ENCODE results near the gene TBC1D22B. TPM values are rescaled to one million over a fixed set of nuclear protein-coding genes. Genes with fewer than 3 reads are reported as not detected.
A peak's percentile ranks its signal among the peaks of the same experiment; 100 is the strongest.
"Not testable (repeated sequence)": the region's sequence is repeated elsewhere in the genome, so short reads cannot be mapped to it uniquely, and the experiment has no call there.

The TBC1D22B gene
- total RNA-seq, 5 donors from 2014 or later (not counting 1 experiment from before 2014, with no cell fraction given), result 9.5 to 12.6 (median 10.7) TPM

DNA sequence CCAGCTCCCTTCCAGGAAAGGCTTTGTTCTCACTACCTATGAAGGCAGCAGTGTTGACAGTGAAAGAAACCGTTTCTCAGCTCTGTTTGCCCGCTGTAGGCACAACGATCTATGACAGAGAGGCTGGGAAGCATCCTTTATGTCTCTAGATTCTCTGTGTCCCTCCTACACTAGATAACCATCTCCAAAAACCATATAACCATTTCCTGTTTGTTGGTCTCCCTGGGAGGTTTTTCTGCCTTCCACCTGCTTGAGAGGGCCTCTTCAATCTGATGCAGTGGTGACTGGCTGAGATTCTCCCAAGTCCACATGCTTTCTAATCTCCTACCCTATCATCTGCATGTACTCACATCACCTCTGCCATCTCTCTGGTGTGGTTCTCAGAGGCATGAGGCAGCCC lies 32.4 kb downstream of the TBC1D22B start:
- Mint-ChIP-seq H3K4me3 (peak overlapping the region in 1 of 3 donors; percentile 16), H3K27me3 (no peaks in the 10 kb centered on the region), H3K4me1 (peaks cover 18 to 28% (median 26%) of the 10 kb centered on the region in 3 donors), H3K27ac (peak overlapping the region; percentile 77 to 89), H3K9me3 (no peaks in the 10 kb centered on the region), H3K36me3 (peaks cover 57% of the 10 kb centered on the region)
- Histone ChIP-seq H3K27ac (ENCODE audit: low read length) (peak overlapping the region; percentile 14), H3K27me3 (replicated peaks in 1 of 2; ENCODE audit: control insufficient read depth in 2 of 2, extremely low read depth in 1 of 2, insufficient read depth in 2 of 2, low read length in 1 of 2) (no peaks in the 10 kb centered on the region), H3K36me3 (ENCODE audit: control insufficient read depth in 2 of 2, extremely low read depth in 1 of 2, insufficient read depth in 1 of 2, low read length in 1 of 2) (peaks cover 10 to 54% of the 10 kb centered on the region in 2 donors), H3K4me3 (ENCODE audit: control insufficient read depth in 1 of 2, extremely low read depth in 1 of 2, low read length in 1 of 2) (no peak overlapping the region), H3K9me3 (no peaks in the 10 kb centered on the region), H3K4me1 (ENCODE audit: control insufficient read depth in 1 of 2, extremely low read depth in 1 of 2, insufficient read depth in 2 of 2, low read length in 2 of 2) (peaks cover 15 to 21% of the 10 kb centered on the region in 2 experiments)
- peak in 17 of 35 experiments; percentile 2 to 51 (median 11) for DNase-seq
- CTCF ChIA-PET, result no interaction called here
- POLR2A ChIA-PET, result interaction anchor here in 1 of 2 donors (0.6 kb wide), 1 partner anchor 679 kb away, joined by 3 read pairs; no protein-coding TSS in a partner anchor
- ATAC-seq (replicated peaks in 1 of 4), result peak; percentile 86 to 91 (median 88)
- no CpG with 5 or more reads among the region's 3 CpGs for WGBS (ENCODE audit: insufficient coverage)

- H3K27ac Mint-ChIP-seq, result no peak overlapping the region
- Histone ChIP-seq H3K36me3 (ENCODE audit: control insufficient read depth in 2 of 2, extremely low read depth in 1 of 2, insufficient read depth in 1 of 2, low read length in 1 of 2) (peaks cover 4 to 55% of the 10 kb centered on the region in 2 donors), H3K9me3 (no peaks in the 10 kb centered on the region)
Observed at GRCh38 chr6:37293426-37293825, 35.9 kb downstream of the TBC1D22B start.

GRCh38 chr6:37297637-37298036 lies 40.1 kb downstream of the TBC1D22B start:
- peaks cover 7 to 53% of the 10 kb centered on the region in 2 donors for H3K36me3 ChIP-seq (ENCODE audit: control insufficient read depth in 2 of 2, extremely low read depth in 1 of 2, insufficient read depth in 1 of 2, low read length in 1 of 2)
- DNase-seq; H3K9me3 Mint-ChIP-seq; H3K4me3 Mint-ChIP-seq; H3K4me1 ChIP-seq (ENCODE audit: control insufficient read depth in 1 of 2, extremely low read depth in 1 of 2, insufficient read depth in 2 of 2, low read length in 2 of 2); H3K27ac ChIP-seq (ENCODE audit: low read length); H3K27ac Mint-ChIP-seq; H3K27me3 Mint-ChIP-seq; H3K9me3 ChIP-seq; H3K27me3 ChIP-seq (replicated peaks in 1 of 2; ENCODE audit: control insufficient read depth in 2 of 2, extremely low read depth in 1 of 2, insufficient read depth in 2 of 2, low read length in 1 of 2); ATAC-seq (replicated peaks in 1 of 4); H3K4me3 ChIP-seq (ENCODE audit: control insufficient read depth in 1 of 2, extremely low read depth in 1 of 2, low read length in 1 of 2); POLR2A ChIA-PET; H3K4me1 Mint-ChIP-seq: not testable (repeated sequence)
- CTCF ChIA-PET, result interaction anchor here in 1 of 2 donors (0.7 kb wide), 2 partner anchors 682 to 954 kb away, joined by 6 to 7 read pairs; no protein-coding TSS in a partner anchor
- H3K36me3 Mint-ChIP-seq, result peaks cover 66% of the 10 kb centered on the region

More at GRCh38 chr6:37293426-37293825, 35.9 kb downstream of the TBC1D22B start:
- H3K4me1 Mint-ChIP-seq, result peaks cover 18 to 23% (median 20%) of the 10 kb centered on the region in 3 donors
- peaks cover 69% of the 10 kb centered on the region for H3K36me3 Mint-ChIP-seq
- ATAC-seq (replicated peaks in 1 of 4), result no peak
- no peaks in the 10 kb centered on the region for H3K9me3 Mint-ChIP-seq
- Histone ChIP-seq H3K27me3 (replicated peaks in 1 of 2; ENCODE audit: control insufficient read depth in 2 of 2, extremely low read depth in 1 of 2, insufficient read depth in 2 of 2, low read length in 1 of 2) (no peaks in the 10 kb centered on the region), H3K4me3 (ENCODE audit: control insufficient read depth in 1 of 2, extremely low read depth in 1 of 2, low read length in 1 of 2) (no peak overlapping the region), H3K27ac (ENCODE audit: low read length) (no peak overlapping the region), H3K4me1 (ENCODE audit: control insufficient read depth in 1 of 2, extremely low read depth in 1 of 2, insufficient read depth in 2 of 2, low read length in 2 of 2) (peaks cover 15 to 19% of the 10 kb centered on the region in 2 experiments)
- DNase-seq, result no peak
- no peak overlapping the region for H3K4me3 Mint-ChIP-seq
- H3K27me3 Mint-ChIP-seq, result no peaks in the 10 kb centered on the region
- CTCF ChIA-PET, result no interaction called here
- POLR2A ChIA-PET, result no interaction called here

DNA sequence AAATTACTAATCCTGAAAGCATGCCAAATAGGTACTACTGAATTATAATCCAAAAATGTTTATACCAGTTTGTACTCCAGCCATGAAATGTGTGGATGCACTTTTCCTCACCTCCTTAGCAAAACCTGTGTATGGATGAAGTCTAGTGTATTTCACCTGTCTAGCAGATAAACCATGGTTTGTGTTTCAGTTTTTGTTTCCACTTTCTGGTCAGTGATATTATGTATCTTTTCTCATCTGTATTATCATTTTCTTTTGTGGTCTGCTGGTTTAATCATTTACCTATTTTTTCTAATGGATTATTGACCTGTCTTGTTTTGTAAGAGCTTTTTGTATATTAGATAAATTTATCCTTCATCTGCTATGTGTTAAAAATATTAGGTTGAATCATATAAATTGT lies 41.4 kb downstream of the TBC1D22B start:
- POLR2A ChIA-PET, result interaction anchor here in 1 of 2 donors (0.6 kb wide), 1 partner anchor 111 kb away, joined by 3 read pairs; no protein-coding TSS in a partner anchor
- H3K9me3 ChIP-seq, result no peaks in the 10 kb centered on the region
- no peak for ATAC-seq (replicated peaks in 1 of 4)
- Mint-ChIP-seq H3K4me1 (no peaks in the 10 kb centered on the region), H3K9me3 (no peaks in the 10 kb centered on the region), H3K27me3 (no peaks in the 10 kb centered on the region), H3K4me3 (no peak overlapping the region), H3K27ac (no peak overlapping the region), H3K36me3 (peaks cover 69% of the 10 kb centered on the region)
- H3K27ac ChIP-seq (ENCODE audit: low read length), result no peak overlapping the region
- H3K4me3 ChIP-seq (ENCODE audit: control insufficient read depth in 1 of 2, extremely low read depth in 1 of 2, low read length in 1 of 2), result no peak overlapping the region
- CTCF ChIA-PET, result interaction anchor here in 1 of 2 donors (0.7 kb wide), 1 partner anchor 278 kb away, joined by 3 read pairs; no protein-coding TSS in a partner anchor
- H3K4me1 ChIP-seq (ENCODE audit: control insufficient read depth in 1 of 2, extremely low read depth in 1 of 2, insufficient read depth in 2 of 2, low read length in 2 of 2), result no peaks in the 10 kb centered on the region
- no peak for DNase-seq
- H3K27me3 ChIP-seq (replicated peaks in 1 of 2; ENCODE audit: control insufficient read depth in 2 of 2, extremely low read depth in 1 of 2, insufficient read depth in 2 of 2, low read length in 1 of 2), result no peaks in the 10 kb centered on the region
- H3K36me3 ChIP-seq (ENCODE audit: control insufficient read depth in 2 of 2, extremely low read depth in 1 of 2, insufficient read depth in 1 of 2, low read length in 1 of 2), result peaks cover 7 to 60% of the 10 kb centered on the region in 2 donors

- no CpG with 5 or more reads among the region's 4 CpGs for WGBS (ENCODE audit: insufficient coverage)
- H3K36me3 Mint-ChIP-seq, result peaks cover 73% of the 10 kb centered on the region
Observed at GRCh38 chr6:37299990-37300389, 42.4 kb downstream of the TBC1D22B start.

GRCh38 chr6:37302086-37302686 lies 44.6 kb downstream of the TBC1D22B start:
- Mint-ChIP-seq H3K27me3 (no peaks in the 10 kb centered on the region), H3K4me1 (no peaks in the 10 kb centered on the region), H3K27ac (no peak overlapping the region), H3K36me3 (peaks cover 65% of the 10 kb centered on the region), H3K4me3 (no peak overlapping the region), H3K9me3 (no peaks in the 10 kb centered on the region)
- Histone ChIP-seq H3K4me1 (ENCODE audit: control insufficient read depth in 1 of 2, extremely low read depth in 1 of 2, insufficient read depth in 2 of 2, low read length in 2 of 2) (no peaks in the 10 kb centered on the region), H3K4me3 (ENCODE audit: control insufficient read depth in 1 of 2, extremely low read depth in 1 of 2, low read length in 1 of 2) (no peak overlapping the region), H3K9me3 (no peaks in the 10 kb centered on the region), H3K27me3 (replicated peaks in 1 of 2; ENCODE audit: control insufficient read depth in 2 of 2, extremely low read depth in 1 of 2, insufficient read depth in 2 of 2, low read length in 1 of 2) (no peaks in the 10 kb centered on the region), H3K27ac (ENCODE audit: low read length) (no peak overlapping the region), H3K36me3 (ENCODE audit: control insufficient read depth in 2 of 2, extremely low read depth in 1 of 2, insufficient read depth in 1 of 2, low read length in 1 of 2) (peaks cover 7 to 56% of the 10 kb centered on the region in 2 donors)
- ATAC-seq (replicated peaks in 1 of 4) (no peak), DNase-seq (no peak)
- WGBS (ENCODE audit: insufficient coverage), result 100% methylated on average over 1 of the region's 1 CpG
- ChIA-PET CTCF (no interaction called here), POLR2A (no interaction called here)

More at GRCh38 chr6:37299990-37300389, 42.4 kb downstream of the TBC1D22B start:
- no peaks in the 10 kb centered on the region for H3K4me1 ChIP-seq (ENCODE audit: control insufficient read depth in 1 of 2, extremely low read depth in 1 of 2, insufficient read depth in 2 of 2, low read length in 2 of 2)
- H3K4me3 ChIP-seq (ENCODE audit: control insufficient read depth in 1 of 2, extremely low read depth in 1 of 2, low read length in 1 of 2), result no peak overlapping the region
- ATAC-seq (replicated peaks in 1 of 4) (no peak), DNase-seq (no peak)
- Mint-ChIP-seq H3K9me3 (no peaks in the 10 kb centered on the region), H3K4me3 (no peak overlapping the region), H3K27ac (no peak overlapping the region), H3K4me1 (no peaks in the 10 kb centered on the region), H3K27me3 (no peaks in the 10 kb centered on the region)
- POLR2A ChIA-PET, result interaction anchor here (0.7 kb wide), 2 partner anchors 414 to 554 kb away, joined by 4 to 7 read pairs; partner anchors contain the start of gene C6orf89 (in 1 of the 2)
- H3K27ac ChIP-seq (ENCODE audit: low read length), result no peak overlapping the region
- no peaks in the 10 kb centered on the region for H3K9me3 ChIP-seq
- CTCF ChIA-PET, result no interaction called here
- H3K36me3 ChIP-seq (ENCODE audit: control insufficient read depth in 2 of 2, extremely low read depth in 1 of 2, insufficient read depth in 1 of 2, low read length in 1 of 2), result peaks cover 7 to 61% of the 10 kb centered on the region in 2 donors
- H3K27me3 ChIP-seq (replicated peaks in 1 of 2; ENCODE audit: control insufficient read depth in 2 of 2, extremely low read depth in 1 of 2, insufficient read depth in 2 of 2, low read length in 1 of 2), result no peaks in the 10 kb centered on the region

All from T-cell (primary cell).